ENCODE measurements around the gene HACL1. TPM values are rescaled to one million over a fixed set of nuclear protein-coding genes. Genes with fewer than 3 reads are reported as not detected.
A peak's percentile ranks its signal among the peaks of the same experiment; 100 is the strongest.

Gene HACL1
- total RNA-seq, 1 donor from 2014 or later, result 17.5 TPM

DNA sequence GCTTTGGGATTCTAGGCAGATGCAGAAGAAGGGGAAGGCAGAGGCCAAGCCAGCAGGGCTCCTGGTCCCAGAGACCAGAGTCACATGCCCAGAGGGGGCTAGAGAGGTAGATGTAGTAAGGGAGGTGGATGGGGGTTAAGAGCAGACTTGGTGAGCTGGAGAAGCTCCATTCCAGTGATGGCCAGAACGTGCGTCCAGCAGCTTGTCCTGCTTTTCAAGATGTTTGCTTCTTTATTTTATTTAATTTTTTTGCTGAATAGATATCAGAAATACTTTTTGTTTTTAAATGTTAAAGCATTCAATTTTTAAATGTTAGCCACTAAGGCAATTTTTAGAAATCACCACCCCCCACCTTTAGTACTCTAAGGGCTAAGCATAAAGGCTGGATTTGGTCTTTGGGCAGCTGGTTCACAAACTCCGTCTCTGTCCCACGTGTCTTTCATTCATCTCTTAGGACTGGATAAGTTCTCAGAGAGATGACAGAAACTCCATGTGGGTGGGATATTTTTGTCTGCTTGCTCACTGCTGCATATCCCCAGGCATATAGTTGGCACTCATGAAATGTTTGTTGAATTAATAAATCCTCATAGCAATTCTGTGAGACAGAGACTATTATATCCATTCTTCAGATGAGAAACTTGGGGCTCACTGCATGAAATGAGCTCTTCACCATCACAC lies 86.6 kb downstream of the HACL1 start:
- peaks cover 25% of the 10 kb centered on the region for H3K4me1 Mint-ChIP-seq (ENCODE audit: unreplicated experiment)
- H3K4me3 Mint-ChIP-seq (ENCODE audit: unreplicated experiment), result no peak overlapping the region
- no peak overlapping the region for H3K27ac Mint-ChIP-seq (ENCODE audit: unreplicated experiment)
- H3K36me3 Mint-ChIP-seq (ENCODE audit: low read depth, unreplicated experiment), result no peaks in the 10 kb centered on the region
- no peak for DNase-seq (ENCODE audit: low spot score)
- no peaks in the 10 kb centered on the region for H3K9me3 Mint-ChIP-seq (ENCODE audit: unreplicated experiment)
- H3K27me3 Mint-ChIP-seq (ENCODE audit: unreplicated experiment), result peaks cover 5% of the 10 kb centered on the region
- TF ChIP-seq, protein P1, sequence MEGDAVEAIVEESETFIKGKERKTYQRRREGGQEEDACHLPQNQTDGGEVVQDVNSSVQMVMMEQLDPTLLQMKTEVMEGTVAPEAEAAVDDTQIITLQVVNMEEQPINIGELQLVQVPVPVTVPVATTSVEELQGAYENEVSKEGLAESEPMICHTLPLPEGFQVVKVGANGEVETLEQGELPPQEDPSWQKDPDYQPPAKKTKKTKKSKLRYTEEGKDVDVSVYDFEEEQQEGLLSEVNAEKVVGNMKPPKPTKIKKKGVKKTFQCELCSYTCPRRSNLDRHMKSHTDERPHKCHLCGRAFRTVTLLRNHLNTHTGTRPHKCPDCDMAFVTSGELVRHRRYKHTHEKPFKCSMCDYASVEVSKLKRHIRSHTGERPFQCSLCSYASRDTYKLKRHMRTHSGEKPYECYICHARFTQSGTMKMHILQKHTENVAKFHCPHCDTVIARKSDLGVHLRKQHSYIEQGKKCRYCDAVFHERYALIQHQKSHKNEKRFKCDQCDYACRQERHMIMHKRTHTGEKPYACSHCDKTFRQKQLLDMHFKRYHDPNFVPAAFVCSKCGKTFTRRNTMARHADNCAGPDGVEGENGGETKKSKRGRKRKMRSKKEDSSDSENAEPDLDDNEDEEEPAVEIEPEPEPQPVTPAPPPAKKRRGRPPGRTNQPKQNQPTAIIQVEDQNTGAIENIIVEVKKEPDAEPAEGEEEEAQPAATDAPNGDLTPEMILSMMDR (IDR thresholded peaks at IDR 0.05; ENCODE audit: unreplicated experiment), result no peak

DNA sequence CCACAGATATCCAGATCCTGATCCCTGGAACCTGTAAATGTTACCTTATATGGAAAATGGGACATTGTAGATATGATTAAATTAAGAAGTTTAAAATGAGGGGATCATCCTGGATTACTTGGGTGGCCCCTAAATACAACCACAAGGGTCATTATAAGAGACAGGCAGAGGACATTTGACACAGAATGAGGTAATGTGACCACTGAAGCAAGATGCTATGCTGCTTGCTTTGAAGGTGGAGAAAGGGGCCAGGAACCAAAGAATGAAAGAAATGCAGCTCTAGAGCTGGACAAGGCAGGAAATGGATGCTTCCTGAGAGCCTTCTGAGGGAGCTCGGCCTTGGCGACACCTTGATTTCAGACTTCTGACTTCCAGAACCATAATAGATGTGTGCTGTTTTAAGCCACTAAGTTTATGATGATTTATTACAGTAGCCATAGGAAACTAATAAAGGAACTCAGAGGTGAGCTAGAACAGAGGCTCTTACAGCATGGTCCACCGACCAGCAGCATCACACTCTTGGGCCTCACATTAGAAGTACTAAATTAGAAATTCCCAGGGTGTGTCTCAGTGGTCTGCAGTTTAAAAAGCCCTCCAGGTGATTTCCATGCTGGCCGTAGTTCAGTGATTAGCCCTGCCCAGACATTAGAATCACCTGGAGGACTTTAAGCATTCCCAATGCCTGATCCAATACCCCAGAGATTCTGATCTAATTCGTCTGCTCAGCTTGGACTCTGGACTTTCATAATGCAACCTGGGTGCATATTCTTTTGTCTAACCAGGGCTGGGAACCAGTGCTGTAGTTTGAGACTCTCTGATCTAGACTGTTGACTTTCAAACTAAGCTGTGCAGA lies 87.3 kb downstream of the HACL1 start:
- DNase-seq (ENCODE audit: low spot score), result no peak
- H3K27ac Mint-ChIP-seq (ENCODE audit: unreplicated experiment), result no peak overlapping the region
- H3K9me3 Mint-ChIP-seq (ENCODE audit: unreplicated experiment), result no peaks in the 10 kb centered on the region
- no peak overlapping the region for H3K4me3 Mint-ChIP-seq (ENCODE audit: unreplicated experiment)
- H3K4me1 Mint-ChIP-seq (ENCODE audit: unreplicated experiment), result peaks cover 25% of the 10 kb centered on the region
- TF ChIP-seq, protein P1 (IDR thresholded peaks at IDR 0.05; ENCODE audit: unreplicated experiment), result no peak
- H3K36me3 Mint-ChIP-seq (ENCODE audit: low read depth, unreplicated experiment), result no peaks in the 10 kb centered on the region
- H3K27me3 Mint-ChIP-seq (ENCODE audit: unreplicated experiment), result peaks cover 5% of the 10 kb centered on the region

GRCh38 chr3:15513116-15513515 lies 88.3 kb downstream of the HACL1 start:
- no peaks in the 10 kb centered on the region for H3K9me3 Mint-ChIP-seq (ENCODE audit: unreplicated experiment)
- no peak for DNase-seq (ENCODE audit: low spot score)
- TF ChIP-seq, protein P1 (IDR thresholded peaks at IDR 0.05; ENCODE audit: unreplicated experiment), result no peak

DNA sequence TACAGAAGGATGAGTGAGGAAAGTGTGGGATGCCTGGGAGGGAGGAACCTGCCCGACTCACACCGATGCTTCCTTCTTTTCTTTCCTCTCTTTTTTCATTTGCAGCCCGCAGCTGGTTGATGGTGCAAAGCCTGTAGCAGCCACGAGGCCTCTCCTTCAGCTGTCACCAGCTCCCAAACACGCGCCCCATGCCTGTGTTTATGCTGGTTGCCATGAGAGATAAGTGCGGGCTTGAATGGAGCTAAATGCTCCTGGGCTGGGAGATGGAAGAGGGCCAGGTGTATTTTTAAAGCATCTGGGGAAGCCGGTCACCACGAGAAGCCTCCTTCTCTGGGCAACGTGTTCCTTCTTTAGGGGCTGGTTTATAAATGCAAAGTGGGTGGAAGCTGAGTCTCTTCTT lies 89.2 kb downstream of the HACL1 start:
- no peak for DNase-seq (ENCODE audit: low spot score)
- Mint-ChIP-seq H3K4me1 (ENCODE audit: unreplicated experiment) (peaks cover 25% of the 10 kb centered on the region), H3K27ac (ENCODE audit: unreplicated experiment) (no peak overlapping the region), H3K27me3 (ENCODE audit: unreplicated experiment) (peaks cover 5% of the 10 kb centered on the region), H3K9me3 (ENCODE audit: unreplicated experiment) (no peaks in the 10 kb centered on the region), H3K4me3 (ENCODE audit: unreplicated experiment) (no peak overlapping the region), H3K36me3 (ENCODE audit: low read depth, unreplicated experiment) (no peaks in the 10 kb centered on the region)
- TF ChIP-seq, protein P1 (IDR thresholded peaks at IDR 0.05; ENCODE audit: unreplicated experiment), result no peak

More at GRCh38 chr3:15513116-15513515, 88.3 kb downstream of the HACL1 start:
- H3K27ac Mint-ChIP-seq (ENCODE audit: unreplicated experiment), result no peak overlapping the region
- H3K36me3 Mint-ChIP-seq (ENCODE audit: low read depth, unreplicated experiment), result no peaks in the 10 kb centered on the region
- peaks cover 5% of the 10 kb centered on the region for H3K27me3 Mint-ChIP-seq (ENCODE audit: unreplicated experiment)
- H3K4me1 Mint-ChIP-seq (ENCODE audit: unreplicated experiment), result peaks cover 25% of the 10 kb centered on the region
- H3K4me3 Mint-ChIP-seq (ENCODE audit: unreplicated experiment), result no peak overlapping the region

- peaks cover 3% of the 10 kb centered on the region for H3K27me3 Mint-ChIP-seq (ENCODE audit: unreplicated experiment)
- no peaks in the 10 kb centered on the region for H3K36me3 Mint-ChIP-seq (ENCODE audit: low read depth, unreplicated experiment)
- H3K4me3 Mint-ChIP-seq (ENCODE audit: unreplicated experiment), result no peak overlapping the region
- DNase-seq (ENCODE audit: low spot score), result no peak
- peak overlapping the region; percentile 18 for H3K27ac Mint-ChIP-seq (ENCODE audit: unreplicated experiment)
- H3K4me1 Mint-ChIP-seq (ENCODE audit: unreplicated experiment), result peaks cover 25% of the 10 kb centered on the region
- TF ChIP-seq, protein P1 (IDR thresholded peaks at IDR 0.05; ENCODE audit: unreplicated experiment), result no peak
- H3K9me3 Mint-ChIP-seq (ENCODE audit: unreplicated experiment), result no peaks in the 10 kb centered on the region
These were observed 90.2 kb downstream of the HACL1 start for GRCh38 chr3:15511156-15511555.

Measured in endothelial cell (in vitro differentiated cells).